ENCODE measurements around the gene ADARB1.
A peak's percentile ranks its signal among the peaks of the same experiment; 100 is the strongest.
"Not testable (repeated sequence)": the region's sequence is repeated elsewhere in the genome, so short reads cannot be mapped to it uniquely, and the experiment has no call there.

ADARB1 gene

DNA sequence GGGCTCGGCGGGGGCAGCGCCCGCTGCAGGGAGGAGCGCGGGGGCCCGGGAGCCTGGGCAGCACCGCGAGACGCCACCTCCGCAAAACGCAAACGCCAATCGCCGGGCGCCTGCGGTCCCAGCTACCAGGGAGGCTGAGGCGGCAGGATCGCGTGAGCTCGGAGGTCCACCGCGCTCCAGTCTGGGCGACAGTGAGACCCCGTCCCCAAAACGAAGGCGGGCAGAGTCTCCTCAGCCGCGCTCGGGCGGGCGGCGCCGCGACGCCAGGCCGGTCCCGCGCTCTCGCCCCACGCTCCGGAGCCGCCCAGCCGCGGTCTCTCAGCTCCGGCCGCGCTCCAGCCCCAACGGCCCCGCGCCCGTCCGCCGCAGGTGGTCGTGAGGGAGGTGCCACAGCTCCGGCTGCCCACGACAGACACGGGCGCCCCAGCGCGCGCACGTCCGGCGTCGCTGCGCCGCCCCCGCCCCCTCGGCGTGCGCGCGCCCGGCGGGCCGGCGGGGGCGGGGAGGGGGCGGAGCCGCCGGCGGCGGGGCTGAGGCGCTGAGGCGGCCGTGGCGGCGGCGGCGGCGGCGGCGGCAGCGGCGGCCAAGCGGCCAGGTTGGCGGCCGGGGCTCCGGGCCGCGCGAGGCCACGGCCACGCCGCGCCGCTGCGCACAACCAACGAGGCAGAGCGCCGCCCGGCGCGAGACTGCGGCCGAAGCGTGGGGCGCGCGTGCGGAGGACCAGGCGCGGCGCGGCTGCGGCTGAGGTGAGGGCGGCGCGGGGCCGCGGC is at the start of gene ADARB1:
ADARB1 (plus strand) TSS at position 533 of the 770 bp plus-strand sequence. CDS start 97,077 bp downstream, outside the sequence.
- H3K4me1 Mint-ChIP-seq: peaks cover 24% of the 10 kb centered on the region
- H3K4me3 Mint-ChIP-seq: peak within 1 kb of the TSS; percentile 98
- no peaks in the 10 kb centered on the region for H3K9me3 Mint-ChIP-seq
- no peaks in the 10 kb centered on the region for H3K27me3 Mint-ChIP-seq
- H3K36me3 Mint-ChIP-seq: no peaks in the 10 kb centered on the region
- DNase-seq (ENCODE audit: low spot score in 2 of 2) (peak; percentile 55 to 71), ATAC-seq (ENCODE audit: low read depth) (peak; percentile 87)
- H3K27ac Mint-ChIP-seq: peak within 1 kb of the TSS; percentile 62

DNA sequence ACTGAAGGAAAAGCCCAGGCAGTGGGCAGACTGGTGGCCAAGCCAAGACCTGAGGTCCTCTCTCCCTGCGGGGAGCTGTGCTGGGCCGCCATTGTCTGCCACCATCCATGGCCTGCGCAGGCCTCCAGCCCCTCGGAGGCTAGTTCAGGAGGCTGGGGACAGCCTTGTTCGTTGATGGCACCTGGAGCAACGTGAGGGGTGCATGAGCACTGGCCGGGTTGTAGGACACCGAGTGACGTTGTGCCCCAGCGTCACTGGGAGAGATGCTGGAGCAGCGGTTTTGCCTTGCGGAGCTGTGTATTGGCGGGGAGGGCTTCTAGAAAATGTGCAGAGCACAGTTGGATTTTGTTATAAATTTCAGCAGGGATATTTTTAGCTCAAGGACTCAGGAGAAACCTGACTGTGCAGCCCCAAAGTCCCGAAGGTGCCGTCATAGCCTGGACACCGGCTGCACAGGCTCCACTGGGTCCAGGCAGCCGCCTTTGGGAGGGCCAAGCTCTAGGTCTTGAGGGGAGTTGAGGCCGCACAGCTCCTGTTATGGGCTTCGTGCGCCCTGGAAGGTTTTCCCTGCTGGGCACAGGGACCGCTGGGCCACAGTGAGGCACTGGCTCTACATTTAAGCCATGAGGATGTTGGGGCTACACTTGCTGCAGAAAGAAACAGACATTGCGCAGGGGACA is 48.2 kb upstream of the ADARB1 start:
- Mint-ChIP-seq H3K27me3 (peaks cover 5% of the 10 kb centered on the region), H3K36me3 (peaks cover 3% of the 10 kb centered on the region), H3K27ac (no peak overlapping the region), H3K4me3 (no peak overlapping the region), H3K9me3 (peaks cover 5% of the 10 kb centered on the region), H3K4me1 (no peaks in the 10 kb centered on the region)
- ATAC-seq (ENCODE audit: low read depth) (no peak), DNase-seq (ENCODE audit: low spot score in 2 of 2) (no peak)

- ATAC-seq (ENCODE audit: low read depth) (no peak), DNase-seq (ENCODE audit: low spot score in 2 of 2) (no peak)
- H3K36me3 Mint-ChIP-seq: peaks cover 3% of the 10 kb centered on the region
- H3K27me3 Mint-ChIP-seq: peaks cover 5% of the 10 kb centered on the region
- no peak overlapping the region for H3K4me3 Mint-ChIP-seq
- no peaks in the 10 kb centered on the region for H3K4me1 Mint-ChIP-seq
- peaks cover 5% of the 10 kb centered on the region for H3K9me3 Mint-ChIP-seq
- H3K27ac Mint-ChIP-seq: no peak overlapping the region
These were observed 47.6 kb upstream of the ADARB1 start for GRCh38 chr21:45026826-45027225.

DNA sequence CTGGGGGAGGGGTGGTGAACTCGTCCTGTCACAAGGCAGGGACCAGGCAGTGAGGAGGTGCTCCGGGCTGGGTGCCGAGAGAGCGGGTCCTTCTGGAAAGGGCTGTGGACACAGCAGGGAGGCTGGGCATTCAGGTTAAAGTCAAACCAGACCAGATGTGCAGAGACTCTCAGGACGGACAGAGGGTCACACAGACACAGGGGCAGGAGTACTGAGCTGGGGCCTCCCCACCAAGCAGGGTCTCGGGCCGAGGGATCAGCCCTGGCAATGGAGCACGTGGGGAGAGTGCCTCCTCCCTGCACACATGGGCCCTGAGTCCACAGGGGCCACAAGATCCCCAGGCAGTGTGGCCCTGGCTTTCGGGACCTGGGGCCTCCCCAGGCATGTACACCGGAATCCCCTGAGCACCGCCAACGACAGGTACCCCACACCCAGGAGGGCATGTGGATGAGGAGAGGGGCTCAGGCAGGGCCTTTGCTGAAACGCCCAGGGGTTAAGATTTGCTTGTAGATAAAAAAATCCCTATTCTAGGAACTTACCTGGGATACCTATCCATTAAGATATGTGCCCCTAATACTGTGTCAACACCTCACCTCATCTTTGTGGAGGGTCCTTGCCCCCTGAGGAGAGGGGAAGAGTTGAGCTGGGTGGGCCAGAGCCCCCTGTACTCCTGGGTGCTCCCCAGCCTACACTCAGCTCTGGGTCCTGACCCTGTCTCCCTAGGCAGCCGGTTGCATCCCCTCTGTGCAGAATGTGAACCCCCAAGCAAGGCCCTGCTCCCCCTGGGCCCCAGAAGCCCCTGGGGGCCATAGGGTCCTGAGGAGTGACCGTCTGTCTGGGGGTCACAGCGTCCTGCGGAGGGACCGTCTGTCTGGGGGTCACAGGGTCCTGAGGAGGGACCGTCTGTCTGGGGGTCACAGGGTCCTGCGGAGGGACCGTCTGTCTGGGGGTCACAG is 46.9 kb upstream of the ADARB1 start:
- DNase-seq (ENCODE audit: low spot score in 2 of 2) (no peak), ATAC-seq (ENCODE audit: low read depth) (no peak)
- Mint-ChIP-seq H3K27me3 (peaks cover 9% of the 10 kb centered on the region), H3K4me3 (no peak overlapping the region), H3K36me3 (peaks cover 3% of the 10 kb centered on the region), H3K4me1 (no peaks in the 10 kb centered on the region), H3K27ac (no peak overlapping the region), H3K9me3 (peaks cover 5% of the 10 kb centered on the region)

DNA sequence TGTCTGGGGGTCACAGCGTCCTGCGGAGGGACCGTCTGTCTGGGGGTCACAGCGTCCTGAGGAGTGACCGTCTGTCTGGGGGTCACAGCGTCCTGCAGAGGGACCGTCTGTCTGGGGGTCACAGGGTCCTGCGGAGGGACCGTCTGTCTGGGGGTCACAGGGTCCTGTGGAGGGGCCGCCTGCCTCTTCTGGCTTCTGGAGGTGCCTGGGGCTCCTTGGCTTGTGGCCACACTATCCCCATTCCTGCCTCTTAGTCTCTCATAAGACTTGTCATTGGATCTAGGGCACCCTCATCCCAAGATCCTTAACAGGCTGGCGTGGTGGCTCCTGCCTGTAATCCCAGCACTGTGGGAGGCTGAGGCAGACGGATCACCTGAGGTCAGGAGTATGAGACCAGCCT is 45.7 kb upstream of the ADARB1 start:
- ATAC-seq (ENCODE audit: low read depth); H3K4me3 Mint-ChIP-seq; DNase-seq (ENCODE audit: low spot score in 2 of 2); H3K36me3 Mint-ChIP-seq; H3K4me1 Mint-ChIP-seq; H3K9me3 Mint-ChIP-seq; H3K27ac Mint-ChIP-seq; H3K27me3 Mint-ChIP-seq: not testable (repeated sequence)

GRCh38 chr21:45029298-45029947 is 45.0 kb upstream of the ADARB1 start:
- Mint-ChIP-seq H3K36me3 (no peaks in the 10 kb centered on the region), H3K27me3 (peaks cover 11% of the 10 kb centered on the region), H3K4me1 (no peaks in the 10 kb centered on the region), H3K9me3 (no peaks in the 10 kb centered on the region), H3K27ac (no peak overlapping the region), H3K4me3 (no peak overlapping the region)
- DNase-seq (ENCODE audit: low spot score in 2 of 2) (no peak), ATAC-seq (ENCODE audit: low read depth) (no peak)

- no peaks in the 10 kb centered on the region for H3K9me3 Mint-ChIP-seq
- no peaks in the 10 kb centered on the region for H3K36me3 Mint-ChIP-seq
These were observed 44.3 kb upstream of the ADARB1 start for GRCh38 chr21:45029948-45030681.

GRCh38 chr21:45030682-45031570 is 43.5 kb upstream of the ADARB1 start:
- H3K4me3 Mint-ChIP-seq: no peak overlapping the region
- H3K9me3 Mint-ChIP-seq: peaks cover 2% of the 10 kb centered on the region
- H3K27ac Mint-ChIP-seq: no peak overlapping the region
- no peak for DNase-seq (ENCODE audit: low spot score in 2 of 2)
- H3K36me3 Mint-ChIP-seq: peaks cover 2% of the 10 kb centered on the region
- no peaks in the 10 kb centered on the region for H3K4me1 Mint-ChIP-seq
- H3K27me3 Mint-ChIP-seq: peaks cover 12% of the 10 kb centered on the region
- ATAC-seq (ENCODE audit: low read depth): no peak

More at GRCh38 chr21:45029948-45030681, 44.3 kb upstream of the ADARB1 start:
- Mint-ChIP-seq H3K4me3 (no peak overlapping the region), H3K27me3 (peaks cover 11% of the 10 kb centered on the region), H3K4me1 (no peaks in the 10 kb centered on the region), H3K27ac (no peak overlapping the region)
- no peak for DNase-seq (ENCODE audit: low spot score in 2 of 2)
- no peak for ATAC-seq (ENCODE audit: low read depth)

- Mint-ChIP-seq H3K4me3 (no peak overlapping the region), H3K27me3 (peaks cover 10% of the 10 kb centered on the region), H3K9me3 (peaks cover 2% of the 10 kb centered on the region), H3K27ac (no peak overlapping the region), H3K4me1 (no peaks in the 10 kb centered on the region), H3K36me3 (peaks cover 4% of the 10 kb centered on the region)
- no peak for ATAC-seq (ENCODE audit: low read depth)
- DNase-seq (ENCODE audit: low spot score in 2 of 2): no peak
These were observed 42.7 kb upstream of the ADARB1 start for GRCh38 chr21:45031571-45032191.

GRCh38 chr21:45032332-45032731 is 42.0 kb upstream of the ADARB1 start:
- Mint-ChIP-seq H3K27ac (no peak overlapping the region), H3K4me3 (no peak overlapping the region), H3K9me3 (peaks cover 7% of the 10 kb centered on the region), H3K27me3 (peaks cover 12% of the 10 kb centered on the region), H3K4me1 (no peaks in the 10 kb centered on the region), H3K36me3 (peaks cover 4% of the 10 kb centered on the region)
- ATAC-seq (ENCODE audit: low read depth): no peak
- DNase-seq (ENCODE audit: low spot score in 2 of 2): no peak

GRCh38 chr21:45032977-45033710 is 41.2 kb upstream of the ADARB1 start:
- no peak overlapping the region for H3K27ac Mint-ChIP-seq
- H3K9me3 Mint-ChIP-seq: peaks cover 7% of the 10 kb centered on the region
- peaks cover 12% of the 10 kb centered on the region for H3K27me3 Mint-ChIP-seq
- peaks cover 4% of the 10 kb centered on the region for H3K36me3 Mint-ChIP-seq
- DNase-seq (ENCODE audit: low spot score in 2 of 2): no peak
- H3K4me1 Mint-ChIP-seq: no peaks in the 10 kb centered on the region
- no peak overlapping the region for H3K4me3 Mint-ChIP-seq
- ATAC-seq (ENCODE audit: low read depth): no peak
